Activated CD8-positive, alpha-beta memory T cell treated with anti-CD3 and anti-CD28 coated beads, Interleukin-2, amount 50 U/mL, for 24 hours (primary cell): ENCODE data around the gene RPL21.

Experiments
- DNase-seq: peaks from one replicate; pipeline ENCODE4 v3.0.0-alpha.2; 2020; ENCODE audit errors: extremely low read depth

RPL21 gene

DNA sequence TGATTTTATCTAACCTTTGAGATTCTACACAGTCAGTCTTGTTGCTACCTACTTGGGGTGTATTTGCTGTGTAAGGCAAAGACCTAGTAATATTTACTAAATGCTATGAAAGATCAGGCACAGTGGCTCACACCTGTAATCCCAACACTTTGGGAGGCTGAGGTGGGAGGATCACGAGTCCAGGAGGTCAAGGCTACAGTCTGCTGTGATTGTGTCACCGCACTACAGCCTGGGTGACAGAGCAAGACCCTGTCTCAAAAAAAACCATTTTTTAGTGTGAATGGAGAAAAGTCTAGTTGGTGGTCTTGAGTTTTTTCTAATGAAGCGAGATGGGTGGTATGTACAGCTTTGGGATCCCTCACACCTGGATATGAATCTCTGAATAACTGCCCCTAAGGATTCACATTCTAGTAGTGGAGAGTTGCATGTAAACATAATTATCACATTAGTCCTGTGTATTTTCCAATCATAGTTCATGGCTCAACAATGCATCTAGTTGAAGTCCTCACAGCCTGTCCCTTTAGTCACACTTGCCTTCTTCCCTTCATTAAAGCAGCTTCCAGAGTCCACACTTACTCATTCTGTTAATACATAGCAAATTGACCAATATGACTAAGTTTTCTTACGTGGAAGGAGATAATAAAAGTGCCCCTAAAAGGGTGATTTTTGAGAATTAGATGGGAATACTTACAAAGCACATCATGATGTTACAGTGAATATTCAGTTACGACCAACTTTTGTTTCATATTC lies 7.5 kb downstream of the RPL21 start:
- DNase-seq: no peak

DNA sequence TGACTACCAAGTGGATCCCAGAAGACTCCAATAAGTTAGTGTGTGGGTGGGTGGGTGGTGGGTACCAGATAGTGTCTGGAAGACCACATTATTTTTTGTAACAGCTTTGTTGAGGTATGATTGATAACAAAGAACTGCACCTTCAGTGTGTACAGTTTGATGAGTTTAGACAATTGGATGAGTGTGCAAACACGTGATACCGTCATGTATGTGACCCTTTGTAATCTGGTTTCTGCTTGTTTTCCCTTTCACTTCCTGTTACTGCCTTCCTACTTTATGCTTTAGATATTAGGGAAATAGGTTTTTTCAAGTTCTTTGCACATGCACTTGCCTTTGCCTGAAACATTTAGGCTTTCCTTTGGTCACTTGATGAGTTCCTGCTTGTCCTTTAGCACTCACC lies 8.5 kb downstream of the RPL21 start:
- no peak for DNase-seq

DNA sequence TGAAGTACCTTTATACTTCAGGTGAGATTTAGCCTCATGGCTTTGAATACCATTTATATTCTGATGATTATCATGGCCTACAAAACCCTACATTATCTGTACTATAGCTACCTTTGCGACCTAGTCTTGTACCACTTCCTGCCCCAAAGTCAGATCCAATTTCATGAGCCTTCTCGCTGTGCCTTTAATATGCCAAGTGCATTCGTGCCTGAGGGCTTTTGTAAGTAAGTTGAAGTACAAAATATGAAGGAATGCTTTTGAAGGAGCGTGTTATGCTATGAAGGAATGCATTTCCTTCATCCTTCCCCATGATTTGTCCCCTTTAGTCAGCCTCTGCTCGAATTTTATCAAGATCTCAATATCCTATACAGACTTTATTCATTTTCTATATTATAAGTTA lies 10.0 kb downstream of the RPL21 start:
- DNase-seq: no peak

DNA sequence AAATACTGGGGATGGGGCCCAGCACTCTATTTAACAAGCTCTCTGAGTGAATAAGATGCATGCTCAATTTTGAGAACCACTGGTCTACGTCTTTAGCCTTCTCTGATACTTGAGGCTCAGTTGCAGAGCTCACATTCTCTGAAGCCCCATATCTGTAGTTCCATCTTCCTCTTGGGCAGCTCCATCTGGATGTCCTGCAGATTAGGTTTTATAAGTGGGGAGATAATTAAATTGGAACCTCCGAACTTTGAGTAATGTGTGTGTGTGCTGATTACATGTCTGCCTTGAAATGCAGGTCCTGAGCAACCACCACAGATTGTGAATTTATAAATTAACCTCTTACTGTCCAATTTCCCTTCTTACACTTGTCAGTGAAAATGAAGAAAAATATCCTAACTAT lies 12.1 kb downstream of the RPL21 start:
- DNase-seq: no peak

DNA sequence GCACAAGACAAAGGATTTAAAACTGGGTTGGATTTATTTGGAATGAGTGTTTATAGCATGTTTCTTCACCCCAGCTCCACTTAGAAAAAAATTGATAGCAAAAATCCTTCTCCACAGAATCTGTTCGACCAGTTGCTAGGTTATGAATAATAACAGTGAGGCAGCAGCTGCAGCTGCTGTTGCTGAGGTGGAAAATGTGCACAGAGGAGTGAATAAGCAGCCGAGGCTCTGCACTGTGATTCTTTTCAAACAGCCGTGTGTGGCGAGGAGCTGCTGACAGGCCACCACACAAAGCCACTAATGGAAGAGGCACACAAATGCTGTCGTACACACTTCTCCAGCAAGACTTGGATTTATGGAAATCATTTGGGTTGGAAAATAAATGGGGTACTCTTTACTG lies 12.8 kb downstream of the RPL21 start:
- no peak for DNase-seq

GRCh38 chr13:27264648-27265047 lies 13.3 kb downstream of the RPL21 start:
- DNase-seq: no peak

DNA sequence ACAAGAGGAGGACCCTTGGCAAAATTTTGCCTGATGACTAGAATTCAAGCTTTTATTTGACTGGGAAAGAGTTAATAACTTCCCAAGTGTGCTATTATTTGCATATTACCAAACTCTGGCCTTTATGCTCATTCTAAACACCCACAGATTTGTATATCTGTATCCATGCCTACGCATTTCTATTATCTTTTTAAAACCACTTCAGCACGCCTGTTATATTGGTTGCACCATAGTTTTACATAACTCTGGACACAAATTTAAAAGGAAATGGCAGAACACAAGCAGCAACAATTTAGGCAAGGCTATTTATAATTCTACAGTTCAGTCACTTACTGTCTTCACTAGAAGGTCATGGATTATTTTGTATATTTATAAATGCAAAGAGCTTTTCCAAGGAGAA lies 15.6 kb downstream of the RPL21 start:
- no peak for DNase-seq

- no peak for DNase-seq
These were observed 16.2 kb downstream of the RPL21 start for GRCh38 chr13:27267596-27267995.

- no peak for DNase-seq
These were observed 17.8 kb downstream of the RPL21 start for GRCh38 chr13:27269114-27269665.

GRCh38 chr13:27270594-27271520 lies 19.5 kb downstream of the RPL21 start, which contains the start of gene RASL11A:
TSS of gene RASL11A (plus strand) at chr13:27270830. CDS start at chr13:27270945, 115 bp downstream.
- DNase-seq: no peak

- DNase-seq: no peak
These were observed 20.3 kb downstream of the RPL21 start for GRCh38 chr13:27271570-27272096.

- no peak for DNase-seq
These were observed 22.5 kb downstream of the RPL21 start for GRCh38 chr13:27273658-27274425.

GRCh38 chr13:27274631-27275030 lies 23.3 kb downstream of the RPL21 start:
- DNase-seq: no peak

DNA sequence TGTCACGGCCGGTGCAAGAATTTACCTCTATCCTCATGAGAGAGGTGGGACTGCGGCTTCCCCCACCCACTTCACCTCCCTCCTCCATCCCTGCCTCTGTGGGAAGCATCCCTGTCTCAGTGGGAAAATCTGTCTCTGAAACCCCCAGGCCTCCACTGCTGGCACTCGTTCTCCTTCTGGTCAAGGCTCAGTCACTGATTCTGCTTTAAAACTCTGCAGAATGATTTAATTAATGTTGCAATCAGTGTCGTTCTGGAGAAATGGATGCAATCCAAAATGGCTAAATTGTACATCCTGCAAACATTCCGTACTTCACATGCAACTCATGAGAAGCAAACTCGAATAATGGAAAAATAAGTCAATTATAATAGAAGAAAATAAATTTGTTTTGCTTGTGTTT lies 24.8 kb downstream of the RPL21 start:
- no peak for DNase-seq

GRCh38 chr13:27279506-27279905 lies 28.1 kb downstream of the RPL21 start:
- no peak for DNase-seq

DNA sequence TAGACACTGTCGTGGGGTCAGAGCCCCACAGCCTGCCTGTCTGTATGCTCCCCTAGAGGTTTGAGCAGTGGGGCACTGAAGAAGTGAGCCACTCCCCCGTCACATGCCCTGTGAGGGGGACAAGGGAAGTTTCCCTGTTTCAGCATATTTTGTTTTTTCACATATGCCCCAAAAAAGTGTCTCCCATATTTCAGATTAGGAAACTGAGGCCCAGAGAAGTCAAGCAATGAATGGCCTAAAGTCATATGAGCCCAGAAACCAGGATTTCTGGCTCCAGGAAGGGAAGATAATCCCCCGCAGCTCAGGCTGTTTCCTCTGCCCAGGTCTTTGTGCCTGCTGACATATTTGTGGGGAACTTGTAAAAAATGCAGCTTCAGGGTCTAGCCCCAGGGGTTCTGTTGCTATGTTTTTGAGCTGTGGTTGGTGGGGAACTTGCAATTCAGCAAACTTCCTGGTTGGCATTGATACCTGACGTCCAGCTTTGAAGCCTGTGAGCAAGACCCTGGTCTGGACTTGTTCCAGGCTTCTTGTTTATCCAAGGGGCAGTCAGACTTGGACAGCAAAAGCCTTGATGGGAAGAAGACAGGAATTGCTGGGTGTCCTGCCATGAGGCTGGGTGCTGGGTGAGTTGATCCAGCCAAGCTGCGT lies 28.8 kb downstream of the RPL21 start:
- DNase-seq: no peak

DNA sequence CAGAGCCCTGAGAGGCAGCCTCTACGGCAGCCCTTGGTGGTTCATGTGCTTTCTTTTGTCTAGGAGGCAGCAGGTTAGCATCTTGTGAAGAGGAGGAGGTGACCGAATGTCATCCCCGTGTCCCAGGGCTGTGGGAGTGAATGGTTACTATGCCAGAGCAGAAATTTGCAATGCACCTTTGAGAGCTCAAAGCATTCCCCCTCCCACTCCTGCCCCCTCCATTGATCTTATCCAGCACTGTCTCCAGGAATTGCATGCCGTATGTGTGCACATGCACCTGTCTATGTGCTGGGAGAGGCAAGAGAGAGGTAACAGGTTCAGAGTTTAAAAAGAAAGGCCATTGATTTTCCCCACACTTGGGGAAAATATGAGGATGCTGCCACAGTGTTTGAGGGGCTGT lies 29.5 kb downstream of the RPL21 start:
- DNase-seq: no peak

GRCh38 chr13:27281420-27281819 lies 30.1 kb downstream of the RPL21 start:
- no peak for DNase-seq

DNA sequence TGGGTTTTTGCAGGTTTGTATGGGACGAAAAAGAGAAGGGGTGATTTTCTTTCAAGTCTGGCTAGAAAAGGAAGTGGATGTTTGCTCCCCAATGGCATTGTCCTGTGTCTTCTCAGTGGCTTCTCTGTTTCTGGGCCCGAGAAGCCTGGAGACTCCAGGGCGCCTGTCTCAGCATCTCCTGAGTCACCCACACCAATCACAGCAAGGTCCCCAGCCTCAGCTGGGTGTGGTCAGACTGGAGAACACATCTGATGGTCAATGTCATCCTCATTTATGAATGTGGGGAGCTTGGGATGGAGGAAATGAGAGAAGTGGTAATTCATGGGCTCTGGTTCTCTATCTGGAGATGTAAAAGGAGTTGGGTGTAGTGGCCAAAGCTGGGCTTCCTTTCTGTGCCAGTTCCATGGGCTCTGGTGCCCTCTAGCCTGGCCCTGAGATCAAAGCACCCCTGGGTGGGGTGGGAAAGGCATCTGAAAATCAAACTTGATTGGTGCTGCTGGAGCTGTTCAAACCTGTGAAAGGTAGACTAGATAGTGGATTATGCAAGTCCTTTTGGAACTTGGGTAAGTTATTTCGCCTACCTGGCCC lies 32.6 kb downstream of the RPL21 start:
- DNase-seq: no peak

- DNase-seq: no peak
These were observed 37.0 kb downstream of the RPL21 start for GRCh38 chr13:27288392-27288791.
